ENCODE data around the gene HSD3B7.
A peak's percentile ranks its signal among the peaks of the same experiment; 100 is the strongest.

HSD3B7 gene

GRCh38 chr16:30964574-30965226 lies 20.3 kb upstream of the HSD3B7 start:
- TF ChIP-seq CTCF (conservative IDR thresholded peaks at IDR 0.05; ENCODE audit: control insufficient read depth, insufficient read depth, low read depth, low read length), result no peak
- H3K4me3 ChIP-seq (ENCODE audit: control insufficient read depth, low read depth, low read length), result no peak overlapping the region
- no peak for DNase-seq (ENCODE audit: low read depth)

- DNase-seq (ENCODE audit: low read depth), result no peak
- TF ChIP-seq CTCF (conservative IDR thresholded peaks at IDR 0.05; ENCODE audit: control insufficient read depth, insufficient read depth, low read depth, low read length), result no peak
- no peak overlapping the region for H3K4me3 ChIP-seq (ENCODE audit: control insufficient read depth, low read depth, low read length)
These were observed 19.6 kb upstream of the HSD3B7 start for GRCh38 chr16:30965436-30965835.

- no peak overlapping the region for H3K4me3 ChIP-seq (ENCODE audit: control insufficient read depth, low read depth, low read length)
- TF ChIP-seq CTCF (conservative IDR thresholded peaks at IDR 0.05; ENCODE audit: control insufficient read depth, insufficient read depth, low read depth, low read length), result no peak
These were observed 18.9 kb upstream of the HSD3B7 start for GRCh38 chr16:30966033-30966619.

GRCh38 chr16:30967795-30968194 lies 17.2 kb upstream of the HSD3B7 start:
- TF ChIP-seq CTCF (conservative IDR thresholded peaks at IDR 0.05; ENCODE audit: control insufficient read depth, insufficient read depth, low read depth, low read length), result no peak
- peak; percentile 65 for DNase-seq (ENCODE audit: low read depth)
- H3K4me3 ChIP-seq (ENCODE audit: control insufficient read depth, low read depth, low read length), result no peak overlapping the region

More at GRCh38 chr16:30966033-30966619, 18.9 kb upstream of the HSD3B7 start:
- no peak for DNase-seq (ENCODE audit: low read depth)

GRCh38 chr16:30969246-30969842 lies 15.7 kb upstream of the HSD3B7 start:
- TF ChIP-seq CTCF (conservative IDR thresholded peaks at IDR 0.05; ENCODE audit: control insufficient read depth, insufficient read depth, low read depth, low read length), result no peak
- no peak overlapping the region for H3K4me3 ChIP-seq (ENCODE audit: control insufficient read depth, low read depth, low read length)
- DNase-seq (ENCODE audit: low read depth), result no peak

- no peak overlapping the region for H3K4me3 ChIP-seq (ENCODE audit: control insufficient read depth, low read depth, low read length)
- no peak for DNase-seq (ENCODE audit: low read depth)
- no peak for TF ChIP-seq CTCF (conservative IDR thresholded peaks at IDR 0.05; ENCODE audit: control insufficient read depth, insufficient read depth, low read depth, low read length)
These were observed 13.7 kb upstream of the HSD3B7 start for GRCh38 chr16:30971298-30971697.

Measured in fibroblast of mammary gland (primary cell).